ENCODE data around the gene EPO.

Gene EPO

DNA sequence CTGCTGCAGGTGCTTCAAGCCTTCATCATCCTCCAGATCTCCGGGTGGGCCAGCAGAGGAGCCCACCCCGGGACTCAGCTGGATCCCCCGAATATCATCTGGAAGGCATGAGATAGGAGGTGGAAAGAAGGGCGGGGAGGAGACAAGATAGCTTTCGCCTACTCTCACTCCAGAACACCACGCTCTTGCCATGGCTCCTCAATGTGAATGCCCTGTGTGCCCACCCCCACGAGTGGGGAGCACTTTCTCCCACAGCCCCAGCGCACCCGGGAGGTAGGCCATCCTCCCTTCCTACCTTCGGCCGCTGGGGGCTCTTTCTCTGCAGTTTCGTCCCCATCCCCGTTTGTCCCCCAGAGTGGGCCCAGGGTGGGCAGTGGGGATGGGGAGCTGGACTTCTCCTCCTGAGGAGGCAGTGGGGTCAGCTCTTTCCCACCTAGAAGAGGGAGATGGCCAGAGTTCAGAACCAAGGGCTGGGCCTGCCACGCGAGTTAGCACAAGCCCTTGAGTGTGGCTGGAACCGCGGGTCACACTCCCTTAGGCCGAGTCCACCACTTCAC, 35.1 kb upstream of the EPO start:
- Histone ChIP-seq H3K9me2 (replicated peaks; ENCODE audit: insufficient read depth, low read length) (no peaks in the 10 kb centered on the region), H2AFZ (ENCODE audit: low read length) (no peak overlapping the region), H3K27ac (ENCODE audit: low read length) (no peak overlapping the region), H3K9ac (ENCODE audit: low read length) (no peak overlapping the region), H3K4me3 (ENCODE audit: low read length) (no peak overlapping the region), H3K9me3 (replicated peaks; ENCODE audit: insufficient read depth, low read length) (no peaks in the 10 kb centered on the region), H3K36me3 (replicated peaks; ENCODE audit: insufficient read depth, low read length) (0 out of 2 replicates have a peak, but pooled peaks cover 3% of the 10 kb centered on the region), H3F3A (ENCODE audit: insufficient read depth, low read length) (peaks cover 8% of the 10 kb centered on the region; the same call in 1 of the 2 replicates), H3K4me1 (ENCODE audit: low read length) (no peaks in the 10 kb centered on the region), H3K4me2 (ENCODE audit: low read depth, low read length) (no peak overlapping the region), H3K79me2 (ENCODE audit: low read length) (peaks cover 21% of the 10 kb centered on the region), H4K20me1 (ENCODE audit: insufficient read depth, low read length) (no peaks in the 10 kb centered on the region), H3K27me3 (replicated peaks; ENCODE audit: insufficient read depth, low read length) (no peaks in the 10 kb centered on the region)
- TF ChIP-seq EZH2phosphoT487 (IDR thresholded peaks at IDR 0.05; ENCODE audit: low read length) = no peak
- TF ChIP-seq, protein P1, sequence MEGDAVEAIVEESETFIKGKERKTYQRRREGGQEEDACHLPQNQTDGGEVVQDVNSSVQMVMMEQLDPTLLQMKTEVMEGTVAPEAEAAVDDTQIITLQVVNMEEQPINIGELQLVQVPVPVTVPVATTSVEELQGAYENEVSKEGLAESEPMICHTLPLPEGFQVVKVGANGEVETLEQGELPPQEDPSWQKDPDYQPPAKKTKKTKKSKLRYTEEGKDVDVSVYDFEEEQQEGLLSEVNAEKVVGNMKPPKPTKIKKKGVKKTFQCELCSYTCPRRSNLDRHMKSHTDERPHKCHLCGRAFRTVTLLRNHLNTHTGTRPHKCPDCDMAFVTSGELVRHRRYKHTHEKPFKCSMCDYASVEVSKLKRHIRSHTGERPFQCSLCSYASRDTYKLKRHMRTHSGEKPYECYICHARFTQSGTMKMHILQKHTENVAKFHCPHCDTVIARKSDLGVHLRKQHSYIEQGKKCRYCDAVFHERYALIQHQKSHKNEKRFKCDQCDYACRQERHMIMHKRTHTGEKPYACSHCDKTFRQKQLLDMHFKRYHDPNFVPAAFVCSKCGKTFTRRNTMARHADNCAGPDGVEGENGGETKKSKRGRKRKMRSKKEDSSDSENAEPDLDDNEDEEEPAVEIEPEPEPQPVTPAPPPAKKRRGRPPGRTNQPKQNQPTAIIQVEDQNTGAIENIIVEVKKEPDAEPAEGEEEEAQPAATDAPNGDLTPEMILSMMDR (IDR thresholded peaks at IDR 0.05; ENCODE audit: low read length) = no peak
- TF ChIP-seq EZH2 (optimal IDR thresholded peaks at IDR 0.05; ENCODE audit: low read depth, low read length) = no peak
- DNase-seq = no peak

DNA sequence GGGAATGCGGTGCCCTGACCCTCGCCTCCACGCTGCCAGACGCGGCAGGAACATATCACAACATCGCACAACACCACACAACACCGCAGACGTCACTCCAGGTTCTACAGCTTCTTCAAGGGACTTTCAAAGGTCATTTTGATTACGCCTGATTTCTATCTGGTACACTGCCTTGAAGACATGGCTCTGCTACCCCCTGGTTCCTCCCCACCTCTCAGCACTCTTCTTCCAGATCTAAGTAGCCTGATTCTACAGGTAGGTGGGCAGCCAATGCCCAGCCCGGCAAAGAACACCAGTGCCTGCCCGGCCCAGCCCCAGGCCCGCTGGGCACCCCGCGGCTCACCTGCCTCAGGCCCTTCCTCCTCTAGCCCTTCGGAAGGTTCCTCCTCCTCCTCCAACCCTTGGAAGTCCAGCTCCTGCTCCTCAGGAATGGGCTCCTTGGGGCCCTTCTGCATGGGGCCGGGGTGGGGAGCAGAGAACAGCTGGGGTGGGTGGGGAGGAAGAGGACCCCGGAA, 34.6 kb upstream of the EPO start:
- H3K27ac ChIP-seq (ENCODE audit: low read length) = no peak overlapping the region
- H3K79me2 ChIP-seq (ENCODE audit: low read length) = peaks cover 24% of the 10 kb centered on the region
- H3K27me3 ChIP-seq (replicated peaks; ENCODE audit: insufficient read depth, low read length) = no peaks in the 10 kb centered on the region
- H4K20me1 ChIP-seq (ENCODE audit: insufficient read depth, low read length) = no peaks in the 10 kb centered on the region
- H3K4me2 ChIP-seq (ENCODE audit: low read depth, low read length) = no peak overlapping the region
- H3K4me1 ChIP-seq (ENCODE audit: low read length) = no peaks in the 10 kb centered on the region
- H3F3A ChIP-seq (ENCODE audit: insufficient read depth, low read length) = 0 out of 2 replicates have a peak, but pooled peaks cover 3% of the 10 kb centered on the region
- H3K4me3 ChIP-seq (ENCODE audit: low read length) = no peak overlapping the region
- TF ChIP-seq EZH2phosphoT487 (IDR thresholded peaks at IDR 0.05; ENCODE audit: low read length) = no peak
- H3K9me2 ChIP-seq (replicated peaks; ENCODE audit: insufficient read depth, low read length) = no peaks in the 10 kb centered on the region
- 0 out of 2 replicates have a peak, but pooled peaks cover 3% of the 10 kb centered on the region for H3K36me3 ChIP-seq (replicated peaks; ENCODE audit: insufficient read depth, low read length)
- no peak for DNase-seq
- H3K9me3 ChIP-seq (replicated peaks; ENCODE audit: insufficient read depth, low read length) = no peaks in the 10 kb centered on the region
- no peak overlapping the region for H3K9ac ChIP-seq (ENCODE audit: low read length)
- H2AFZ ChIP-seq (ENCODE audit: low read length) = no peak overlapping the region

DNA sequence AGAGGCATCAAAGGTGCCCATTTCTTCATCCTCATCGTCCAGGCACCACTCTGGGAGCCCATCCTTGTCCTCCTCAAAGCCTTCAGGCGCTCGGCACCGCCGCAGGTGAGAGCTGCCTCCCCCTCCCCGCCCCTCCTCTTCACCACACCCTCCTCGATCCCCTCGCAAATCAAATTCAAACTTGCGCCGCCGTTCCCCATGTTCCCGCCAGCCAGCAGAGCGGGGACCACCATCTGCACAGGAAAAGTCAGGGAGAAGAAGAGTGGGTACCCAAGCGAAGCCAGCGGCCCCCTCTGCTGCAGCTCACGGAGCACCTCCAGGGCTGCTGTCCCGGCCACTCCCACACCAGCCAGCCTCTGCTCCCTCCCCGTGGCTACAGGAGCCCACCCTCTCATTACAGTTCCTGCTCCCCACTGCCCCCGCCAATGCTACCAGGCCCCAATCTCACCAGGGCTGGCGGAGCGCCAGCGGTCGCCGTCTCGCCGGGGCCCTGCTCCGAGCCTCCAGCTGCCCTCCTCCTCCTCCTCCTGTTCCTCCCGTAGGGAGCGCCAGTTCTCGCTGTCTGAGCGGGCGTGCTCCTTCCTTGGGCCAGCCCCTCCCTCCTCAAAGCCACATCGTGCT, 34.0 kb upstream of the EPO start:
- Histone ChIP-seq H3K9me2 (replicated peaks; ENCODE audit: insufficient read depth, low read length) (no peaks in the 10 kb centered on the region), H3K9me3 (replicated peaks; ENCODE audit: insufficient read depth, low read length) (no peaks in the 10 kb centered on the region), H2AFZ (ENCODE audit: low read length) (no peak overlapping the region), H3K36me3 (replicated peaks; ENCODE audit: insufficient read depth, low read length) (0 out of 2 replicates have a peak, but pooled peaks cover 3% of the 10 kb centered on the region), H3K4me2 (ENCODE audit: low read depth, low read length) (no peak overlapping the region), H4K20me1 (ENCODE audit: insufficient read depth, low read length) (peaks cover 4% of the 10 kb centered on the region; the same call in 1 of the 2 replicates), H3K9ac (ENCODE audit: low read length) (no peak overlapping the region), H3K27ac (ENCODE audit: low read length) (no peak overlapping the region), H3K79me2 (ENCODE audit: low read length) (peaks cover 30% of the 10 kb centered on the region), H3K27me3 (replicated peaks; ENCODE audit: insufficient read depth, low read length) (no peaks in the 10 kb centered on the region), H3K4me3 (ENCODE audit: low read length) (no peak overlapping the region), H3K4me1 (ENCODE audit: low read length) (no peaks in the 10 kb centered on the region), H3F3A (ENCODE audit: insufficient read depth, low read length) (no peaks in the 10 kb centered on the region)
- no peak for DNase-seq
- no peak for TF ChIP-seq EZH2 (optimal IDR thresholded peaks at IDR 0.05; ENCODE audit: low read depth, low read length)
- no peak for TF ChIP-seq EZH2phosphoT487 (IDR thresholded peaks at IDR 0.05; ENCODE audit: low read length)
- TF ChIP-seq, protein P1 (IDR thresholded peaks at IDR 0.05; ENCODE audit: low read length) = no peak

DNA sequence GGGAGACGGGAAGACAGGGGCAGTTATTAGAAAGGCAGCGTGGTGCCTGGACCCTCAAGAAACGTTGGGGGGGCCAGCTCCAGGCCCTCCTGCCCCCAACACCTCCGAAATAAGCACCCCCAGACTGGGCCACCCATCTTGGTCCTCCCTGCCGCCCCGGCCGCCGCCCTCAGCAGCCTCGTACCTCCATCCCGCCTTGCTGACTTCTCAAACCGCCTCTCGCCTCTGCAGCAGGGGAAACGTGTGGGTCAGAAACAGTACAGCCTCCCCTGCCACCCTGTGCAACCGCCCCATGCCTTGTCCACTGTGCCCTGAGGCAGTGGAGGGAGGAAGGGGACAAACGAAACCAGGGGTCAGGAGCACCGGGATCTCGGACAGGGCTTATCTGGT, 33.5 kb upstream of the EPO start:
- Histone ChIP-seq H3K9me3 (replicated peaks; ENCODE audit: insufficient read depth, low read length) (no peaks in the 10 kb centered on the region), H3F3A (ENCODE audit: insufficient read depth, low read length) (no peaks in the 10 kb centered on the region), H3K27ac (ENCODE audit: low read length) (no peak overlapping the region), H4K20me1 (ENCODE audit: insufficient read depth, low read length) (peaks cover 4% of the 10 kb centered on the region; the same call in 1 of the 2 replicates), H3K4me1 (ENCODE audit: low read length) (peaks cover 1% of the 10 kb centered on the region; the same call in 1 of the 2 replicates), H3K79me2 (ENCODE audit: low read length) (peaks cover 35% of the 10 kb centered on the region), H3K4me3 (ENCODE audit: low read length) (no peak overlapping the region), H2AFZ (ENCODE audit: low read length) (no peak overlapping the region), H3K27me3 (replicated peaks; ENCODE audit: insufficient read depth, low read length) (no peaks in the 10 kb centered on the region), H3K4me2 (ENCODE audit: low read depth, low read length) (no peak overlapping the region), H3K9ac (ENCODE audit: low read length) (no peak overlapping the region), H3K9me2 (replicated peaks; ENCODE audit: insufficient read depth, low read length) (no peaks in the 10 kb centered on the region), H3K36me3 (replicated peaks; ENCODE audit: insufficient read depth, low read length) (0 out of 2 replicates have a peak, but pooled peaks cover 3% of the 10 kb centered on the region)
- no peak for DNase-seq
- TF ChIP-seq, protein P1 (IDR thresholded peaks at IDR 0.05; ENCODE audit: low read length) = no peak
- no peak for TF ChIP-seq EZH2phosphoT487 (IDR thresholded peaks at IDR 0.05; ENCODE audit: low read length)
- TF ChIP-seq EZH2 (optimal IDR thresholded peaks at IDR 0.05; ENCODE audit: low read depth, low read length) = no peak
